ENCODE measurements around the gene DPEP2NB. TPM values are rescaled to one million over a fixed set of nuclear protein-coding genes. Genes with fewer than 3 reads are reported as not detected.

The DPEP2NB gene
- total RNA-seq, 1 experiment from 2014 or later = not detected

GRCh38 chr16:68009157-68009735 is 6.5 kb downstream of the DPEP2NB start:
- peaks cover 14 to 16% of the 10 kb centered on the region in 2 experiments for H3K4me1 Mint-ChIP-seq
- Histone ChIP-seq H2BK5ac (ENCODE audit: insufficient read length, low read length) (no peak overlapping the region), H3K79me2 (ENCODE audit: insufficient read depth, low read length) (no peaks in the 10 kb centered on the region), H4K91ac (ENCODE audit: insufficient read length, low read depth, low read length) (no peak overlapping the region), H3K14ac (ENCODE audit: insufficient read depth, low read length) (no peak overlapping the region), H2BK15ac (ENCODE audit: low read depth, low read length) (no peak overlapping the region), H3K4me1 (ENCODE audit: insufficient read depth, low read length) (peaks cover 3% of the 10 kb centered on the region; the same call in 1 of the 2 replicates), H2BK12ac (ENCODE audit: insufficient read length, low read depth, low read length) (no peak overlapping the region), H3K79me1 (ENCODE audit: insufficient read depth, low read depth, low read length, poor library complexity, severe bottlenecking) (no peaks in the 10 kb centered on the region), H4K5ac (ENCODE audit: insufficient read length, low read depth, low read length) (no peak overlapping the region), H3K56ac (ENCODE audit: insufficient read length, low read depth, low read length) (no peak overlapping the region), H2AFZ (ENCODE audit: low read length) (no peak overlapping the region), H3K23ac (ENCODE audit: insufficient read length, low read depth, low read length) (no peak overlapping the region), H3K27ac (ENCODE audit: insufficient read length, low read depth, low read length) (no peak overlapping the region), H3K23me2 (ENCODE audit: insufficient read length, low read depth, low read length, poor library complexity, severe bottlenecking) (no peaks in the 10 kb centered on the region), H3T11ph (ENCODE audit: low read length) (no peak overlapping the region), H4K20me1 (ENCODE audit: control insufficient read depth, insufficient read depth, insufficient read length) (no peaks in the 10 kb centered on the region), H3K4ac (ENCODE audit: low read depth, low read length) (no peak overlapping the region), H3K4me2 (ENCODE audit: insufficient read depth, insufficient read length, low read length) (no peak overlapping the region), H3K18ac (ENCODE audit: insufficient read length, low read depth, low read length) (no peak overlapping the region), H2AK5ac (ENCODE audit: insufficient read length, low read length) (no peak overlapping the region), H3K9me3 (ENCODE audit: control insufficient read depth, low read depth, low read length) (no peaks in the 10 kb centered on the region), H4K8ac (replicated peaks; ENCODE audit: insufficient read length, low read depth, low read length) (no peak overlapping the region), H3K27me3 (ENCODE audit: insufficient read depth, low read length) (no peaks in the 10 kb centered on the region), H2BK120ac (ENCODE audit: low read depth, low read length, poor library complexity, severe bottlenecking) (no peak overlapping the region), H2BK20ac (ENCODE audit: low read depth, low read length, poor library complexity, severe bottlenecking) (no peak overlapping the region), H3K9ac (ENCODE audit: extremely low read depth, insufficient read length, low read length) (no peak overlapping the region)
- no peak overlapping the region for H3K27ac Mint-ChIP-seq
- DNase-seq = peak; percentile 43
- H3K36me3 Mint-ChIP-seq (ENCODE audit: insufficient read depth in 1 of 3, low read depth in 3 of 3) = no peaks in the 10 kb centered on the region
- no peaks in the 10 kb centered on the region for H3K9me3 Mint-ChIP-seq
- no peak overlapping the region for H3K4me3 Mint-ChIP-seq
- H3K27me3 Mint-ChIP-seq (ENCODE audit: low read depth) = peaks cover 11% of the 10 kb centered on the region
- no peak for TF ChIP-seq CTCF (conservative IDR thresholded peaks at IDR 0.05)
- no CpG with 5 or more reads among the region's 9 CpGs for WGBS (ENCODE audit: extremely low coverage, insufficient read length, low lambda C conversion rate)
